Neural cell (in vitro differentiated cells): ENCODE measurements around the gene GID4.

Source experiments
- CTCF ChIP-seq: fragments of 450-650 bp; IDR thresholded peaks from 2 replicates; pipeline ENCODE4 v1.5.1; 2014; ENCODE audit warnings: antibody characterized with exemption, mild to moderate bottlenecking, moderate library complexity; ENCODE audit not compliant: poor library complexity, severe bottlenecking
- EP300 ChIP-seq: fragments of 450-650 bp; conservative IDR thresholded peaks from 2 replicates; pipeline ENCODE4 v1.6.1; 2014; ENCODE audit warnings: antibody characterized with exemption, mild to moderate bottlenecking, moderate library complexity; ENCODE audit not compliant: poor library complexity, severe bottlenecking
- EZH2 ChIP-seq: fragments of 200-600, 300-800 bp; shearing (Covaris generic), sonication (generic); IDR thresholded peaks from 2 replicates; pipeline ENCODE4 v1.6.1; 2014; ENCODE audit warnings: antibody characterized with exemption, low read length, borderline replicate concordance, mild to moderate bottlenecking; ENCODE audit not compliant: insufficient read depth, poor library complexity, severe bottlenecking
- MXI1 ChIP-seq: fragments of 450-650 bp; conservative IDR thresholded peaks from 2 replicates; pipeline ENCODE4 v1.6.1; 2014; ENCODE audit warnings: antibody characterized with exemption, mild to moderate bottlenecking; ENCODE audit not compliant: poor library complexity, severe bottlenecking
- RAD21 ChIP-seq: fragments of 450-650 bp; conservative IDR thresholded peaks from 2 replicates; pipeline ENCODE4 v1.6.1; 2014; ENCODE audit warnings: antibody characterized with exemption, mild to moderate bottlenecking, moderate library complexity
- SMC3 ChIP-seq: fragments of 450-650 bp; conservative IDR thresholded peaks from 2 replicates; pipeline ENCODE4 v1.6.1; 2014; ENCODE audit warnings: antibody characterized with exemption, mild to moderate bottlenecking, moderate library complexity; ENCODE audit not compliant: poor library complexity

DNA sequence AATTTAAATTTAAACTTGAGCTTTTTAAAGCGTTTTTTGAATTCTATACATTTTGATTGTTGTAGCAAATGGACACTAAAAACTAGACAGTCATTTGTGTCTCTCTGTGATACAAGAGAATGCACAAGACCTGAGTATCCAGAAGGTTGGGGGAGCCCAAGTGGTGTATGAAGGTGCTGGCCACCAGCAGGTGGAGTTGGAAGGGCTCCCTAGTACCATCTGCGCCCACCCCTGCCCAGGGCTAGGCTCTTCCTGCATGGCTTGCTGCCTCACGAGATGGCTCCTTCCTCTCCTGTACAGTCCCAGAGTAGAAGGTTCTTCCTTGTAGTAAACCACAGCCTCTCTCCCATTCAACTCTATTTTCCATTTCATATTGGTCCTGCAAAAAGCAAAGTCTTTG, 17.0 kb downstream of the GID4 start:
- TF ChIP-seq EP300: no peak
- no peak for TF ChIP-seq CTCF
- no peak for TF ChIP-seq SMC3
- no peak for TF ChIP-seq RAD21
- TF ChIP-seq EZH2: no peak
- TF ChIP-seq MXI1: no peak
